HG03575 (cell line): ENCODE data around the gene GBF1.
A peak's percentile ranks its signal among the peaks of the same experiment; 100 is the strongest.

Experiments used
- ATAC-seq: cut with Tn5 transposase; IDR thresholded peaks from one replicate; pipeline ENCODE4 v1.9.1; 2021; ENCODE audit not compliant: unreplicated experiment, insufficient number of reproducible peaks, low FRiP score; ENCODE audit errors: extremely low read depth

GBF1 gene

DNA sequence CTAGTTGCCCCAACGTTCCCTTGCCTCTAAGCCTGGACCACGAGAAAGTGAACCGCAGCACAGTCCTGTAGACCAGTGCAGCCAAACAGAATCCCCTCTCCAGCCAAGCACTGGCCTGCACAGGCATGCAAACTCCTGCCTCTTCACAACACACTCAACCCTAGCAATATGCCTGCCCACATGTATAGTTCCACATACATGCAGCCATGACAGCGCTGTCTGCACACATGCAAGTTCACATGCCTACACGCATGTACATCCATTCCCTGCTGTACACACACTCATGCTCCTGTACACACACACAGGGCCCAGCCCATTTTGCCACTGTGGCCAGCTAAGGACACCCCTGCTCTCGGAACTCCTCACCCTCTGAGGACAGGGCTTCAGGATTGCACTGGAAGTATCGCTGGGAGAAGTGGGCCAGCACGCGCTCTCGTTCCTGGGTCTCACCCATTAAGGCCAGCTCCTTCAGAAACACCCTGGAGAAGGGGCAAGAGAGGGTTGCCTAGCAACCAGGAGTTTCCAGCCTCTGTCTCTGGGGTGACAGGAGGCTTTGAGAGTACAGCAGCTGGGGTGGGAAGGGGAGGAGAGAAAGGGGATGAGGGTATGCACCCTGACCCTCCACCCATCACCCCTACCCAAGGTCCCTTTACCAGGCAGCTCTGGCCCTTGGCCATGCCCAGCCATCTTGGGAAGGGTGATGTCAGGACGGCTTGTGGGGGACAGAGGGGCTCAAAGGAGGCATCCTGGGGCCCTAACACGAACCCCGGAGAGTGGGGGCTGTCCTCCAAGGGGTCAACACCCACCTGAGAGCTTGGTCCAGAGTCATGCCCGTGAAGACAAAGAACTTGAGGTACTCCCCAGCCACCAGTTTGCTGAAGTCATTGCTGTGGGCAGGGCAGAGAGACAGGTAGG is 166.3 kb downstream of the GBF1 start:
- ATAC-seq: no peak

DNA sequence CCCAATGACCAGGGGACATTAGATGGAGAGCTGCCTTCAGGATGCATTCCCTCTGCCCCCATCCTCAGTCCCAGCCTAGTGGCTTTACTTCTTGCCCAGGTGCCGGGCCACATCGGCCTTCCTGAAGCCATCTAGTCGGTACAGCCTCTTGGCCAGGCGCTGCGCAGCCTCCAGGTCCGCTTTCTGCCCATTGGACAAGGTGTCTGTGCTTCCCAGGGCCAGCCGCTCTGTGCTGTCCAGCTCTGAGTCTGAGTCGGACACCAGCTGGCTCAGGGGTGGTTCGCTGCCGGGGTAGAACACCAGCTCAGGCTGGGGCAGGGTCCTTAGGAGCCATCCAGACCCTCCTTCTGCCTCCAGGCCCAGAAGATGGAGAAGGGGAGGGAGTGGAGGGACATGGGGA is 167.0 kb downstream of the GBF1 start:
- ATAC-seq: no peak

DNA sequence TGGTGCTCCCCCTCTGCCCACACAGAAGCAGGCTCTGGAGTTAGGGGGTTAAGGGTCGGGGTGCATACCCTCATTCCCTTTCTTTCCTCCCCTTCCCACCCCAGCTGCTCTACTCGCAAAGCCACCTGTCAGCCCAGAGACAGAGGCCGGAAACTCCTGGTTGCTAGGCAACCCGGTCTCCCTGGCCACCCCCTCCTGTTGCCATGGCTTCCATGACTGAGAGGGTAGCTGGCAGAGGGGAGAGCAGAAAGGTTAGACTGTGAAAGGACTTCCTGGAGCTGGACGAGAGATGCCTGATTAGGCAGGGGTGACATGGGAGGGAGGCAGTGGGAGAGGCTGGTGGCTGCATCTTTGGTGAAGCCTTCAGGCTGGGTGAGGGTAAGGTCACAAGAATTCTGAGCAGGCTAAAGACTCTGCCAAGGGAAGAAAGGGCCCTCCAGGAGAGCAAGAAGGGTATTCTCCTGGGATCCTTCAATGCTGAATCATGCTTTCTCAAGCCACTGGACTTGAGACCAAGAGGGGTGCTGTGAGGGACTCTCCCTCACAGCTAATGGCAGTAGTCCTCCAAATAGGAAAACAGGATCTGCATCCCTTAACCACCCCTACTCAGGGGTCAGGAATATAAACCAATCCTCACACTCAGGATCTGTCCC is 167.8 kb downstream of the GBF1 start:
- no peak for ATAC-seq

DNA sequence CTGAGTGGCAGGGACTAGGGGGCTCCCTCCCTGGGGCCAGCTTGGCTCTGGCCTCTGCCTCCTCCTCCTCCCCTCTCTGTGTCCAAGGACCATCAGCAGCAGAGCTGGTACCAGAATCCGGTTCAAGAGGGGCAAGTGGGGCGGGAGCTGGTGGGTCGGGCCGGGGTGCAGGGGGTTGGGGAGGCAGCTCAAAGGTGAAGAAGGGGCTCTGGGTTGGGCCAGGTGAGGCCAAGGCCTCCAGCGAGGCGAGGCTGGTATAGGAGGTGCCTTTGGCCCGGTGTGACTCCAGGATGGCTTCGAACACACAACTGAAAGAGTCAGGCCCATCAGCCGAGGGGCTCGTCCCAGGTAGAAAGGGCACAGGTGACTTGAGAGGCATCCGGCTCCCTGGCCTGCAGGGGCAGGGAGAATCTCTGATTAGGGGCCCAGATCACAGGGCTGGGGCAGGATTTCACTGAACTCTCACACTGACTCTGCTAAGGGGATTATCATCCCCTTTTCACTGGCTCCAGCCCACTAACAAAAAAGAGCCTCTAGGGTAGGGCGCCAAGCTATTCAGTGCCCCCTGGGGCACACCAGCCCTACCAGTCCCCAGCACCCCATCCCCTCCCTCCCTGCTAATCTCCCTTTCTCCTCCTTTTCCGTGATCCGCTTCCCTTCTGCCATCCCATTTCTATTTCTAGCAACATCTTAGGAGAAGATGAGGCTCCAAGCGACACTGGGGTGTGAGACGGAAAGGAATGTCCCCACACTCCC is 168.7 kb downstream of the GBF1 start:
- no peak for ATAC-seq

DNA sequence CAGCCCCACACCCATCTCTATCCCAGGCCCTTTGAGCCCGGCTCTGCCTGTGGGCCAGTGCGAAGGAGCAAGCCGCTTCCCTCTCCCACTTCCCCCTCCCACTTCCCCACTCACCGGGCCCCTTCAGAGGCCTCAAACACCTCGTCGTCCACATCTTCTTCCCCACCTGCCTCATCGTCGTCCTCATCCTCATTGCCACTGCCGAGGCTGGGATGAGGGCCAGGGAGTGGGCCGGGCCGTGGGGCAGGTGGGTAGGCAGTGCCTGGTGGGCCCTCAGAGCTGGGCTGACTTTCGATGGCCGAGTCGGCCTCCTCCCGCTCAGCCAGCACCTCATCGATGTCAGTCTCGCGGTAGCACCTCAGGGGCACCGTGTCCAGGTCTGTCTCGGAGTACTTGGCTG is 169.4 kb downstream of the GBF1 start:
- no peak for ATAC-seq

DNA sequence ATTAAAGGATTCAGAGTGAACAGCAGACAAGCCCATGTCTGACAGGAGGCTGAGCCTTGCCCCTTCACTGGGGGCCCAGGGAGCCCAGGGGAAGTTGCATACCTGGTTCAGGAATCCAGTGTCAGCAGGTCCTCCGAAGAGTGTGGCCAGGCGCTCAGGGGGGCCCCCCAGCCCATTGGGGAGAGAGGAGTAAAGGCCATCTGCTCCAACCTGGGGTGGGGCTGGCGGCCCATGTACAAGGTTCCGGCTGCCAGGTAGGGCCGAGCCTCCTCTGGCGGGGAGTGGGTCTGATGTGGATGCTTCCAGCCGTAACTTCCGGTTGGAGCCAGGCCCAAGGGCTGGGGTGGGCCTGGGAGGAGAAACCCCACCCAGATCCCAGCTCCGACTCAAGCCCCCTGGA is 171.0 kb downstream of the GBF1 start:
- no peak for ATAC-seq

DNA sequence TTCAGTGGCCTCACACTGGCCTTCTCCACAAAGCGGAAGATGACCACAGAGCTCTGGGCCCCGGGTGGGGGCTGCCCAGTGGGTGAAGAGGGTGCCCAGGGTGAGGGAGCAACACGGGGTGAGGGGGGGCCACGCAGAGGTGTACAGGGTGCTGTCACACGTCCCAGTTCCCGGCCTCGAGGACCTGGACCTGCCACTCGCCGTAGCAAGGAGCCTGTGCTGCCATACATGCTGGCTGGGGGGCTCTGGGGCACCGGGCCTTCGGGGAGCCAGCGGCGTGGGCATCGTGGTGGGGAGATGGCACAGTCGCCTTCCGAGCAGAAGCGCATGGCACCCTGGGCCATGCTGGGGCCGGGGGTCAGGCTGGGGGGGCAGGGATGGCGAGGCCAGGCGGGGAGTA is 171.4 kb downstream of the GBF1 start:
- ATAC-seq: no peak

DNA sequence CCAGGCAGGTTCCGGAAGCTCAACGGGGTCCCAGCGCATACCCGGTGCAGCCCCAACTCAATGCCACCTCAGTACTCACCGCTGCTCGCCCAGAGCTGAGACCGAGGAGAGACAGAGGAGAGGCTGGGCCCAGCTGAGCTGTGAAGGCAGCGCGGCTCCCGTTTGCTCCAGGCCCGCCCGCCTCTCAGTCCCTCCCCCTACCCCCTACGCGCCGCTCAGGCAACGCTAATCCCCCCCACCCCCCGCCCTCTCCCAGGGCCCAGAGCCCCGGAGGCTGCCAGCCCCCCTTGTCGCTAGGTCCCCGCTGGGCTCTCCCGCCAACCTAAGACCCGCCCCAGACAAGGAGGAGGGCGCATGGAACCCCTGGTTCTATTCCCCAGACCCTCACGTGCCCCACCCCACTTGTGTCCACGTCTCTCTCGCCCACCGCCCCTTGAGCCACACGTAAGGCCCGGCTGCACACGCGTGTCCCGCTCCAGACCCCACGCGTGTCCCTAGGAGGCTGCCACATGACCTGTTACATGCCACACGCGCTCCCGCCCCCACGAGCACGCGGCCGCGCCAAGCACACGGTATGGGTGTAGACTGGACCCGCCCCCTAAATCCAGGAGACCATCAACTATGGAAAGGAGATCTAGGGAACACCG is 173.4 kb downstream of the GBF1 start, which contains the start of gene PSD:
TSS of gene PSD (minus strand) at position 164 of the 647 bp plus-strand sequence. CDS start 1,747 bp downstream, outside the sequence.
- no peak for ATAC-seq

DNA sequence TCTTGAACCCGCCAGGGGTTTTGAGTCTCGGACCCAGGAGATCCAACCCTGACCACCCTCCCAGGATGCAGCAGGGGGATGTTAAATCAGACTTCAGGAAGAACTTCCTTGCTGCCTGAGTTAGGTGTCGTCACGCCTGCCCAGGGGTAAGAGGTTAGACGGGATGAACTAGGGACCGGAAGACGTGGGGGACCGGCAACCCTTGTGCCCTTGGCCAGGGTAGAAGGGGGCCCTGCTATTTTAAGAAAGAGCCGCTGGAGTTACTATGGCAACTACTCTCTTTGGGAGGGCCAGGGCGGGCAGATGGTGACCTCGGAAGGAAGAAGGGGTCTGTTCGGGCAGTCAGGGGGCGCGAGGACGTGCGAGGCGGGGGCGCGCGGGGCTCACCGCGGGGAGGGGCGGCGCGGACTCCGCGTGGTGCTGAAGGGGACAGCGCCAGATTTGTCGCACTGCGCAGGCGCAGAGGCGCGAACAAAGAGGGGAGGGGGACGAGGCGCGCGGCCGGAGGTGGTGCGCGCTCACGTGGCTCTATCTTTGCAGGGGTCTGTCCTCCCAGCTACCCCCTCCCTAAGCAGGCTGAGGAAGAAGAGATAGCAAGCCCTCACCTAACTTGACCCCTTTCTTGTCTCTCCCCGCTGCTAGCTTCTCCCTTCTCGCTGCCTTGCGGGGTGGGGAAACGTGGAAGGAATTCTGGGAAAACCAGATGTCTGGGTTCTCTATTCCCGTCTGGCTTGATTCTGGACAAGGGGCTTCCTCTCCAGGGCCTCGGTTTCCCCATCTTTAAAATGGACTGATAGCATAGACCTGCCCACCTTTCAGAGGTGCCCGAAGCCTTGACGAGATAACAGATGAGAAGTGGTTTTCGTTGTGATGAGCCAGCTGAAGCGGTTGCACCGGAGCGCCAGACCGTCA is 174.2 kb downstream of the GBF1 start:
- ATAC-seq: no peak

DNA sequence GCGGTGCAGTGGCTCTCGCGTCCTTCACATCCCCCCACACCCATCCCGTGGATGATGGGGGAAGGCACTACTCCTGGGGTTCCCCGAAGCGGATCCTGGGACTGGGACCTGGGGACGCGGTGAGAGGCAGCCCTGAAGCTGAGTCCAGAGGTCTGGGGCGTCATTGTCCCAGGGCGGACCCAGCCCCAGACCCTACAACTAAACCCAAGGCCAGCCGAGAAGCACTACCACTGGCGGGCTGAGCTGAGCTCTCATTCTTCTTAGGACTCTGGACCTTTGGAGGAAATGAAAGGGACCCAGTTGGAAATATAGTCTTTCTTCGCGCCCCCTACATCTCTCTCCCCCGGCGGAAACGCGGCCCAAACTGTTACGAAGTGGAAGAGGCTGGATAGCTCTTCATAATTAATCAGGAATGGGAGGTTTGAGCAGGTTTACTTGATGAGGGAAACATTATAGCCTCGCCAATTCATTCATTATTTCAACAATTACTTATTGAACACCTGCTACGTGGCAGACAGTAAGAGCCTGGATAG is 174.9 kb downstream of the GBF1 start:
- ATAC-seq: no peak

DNA sequence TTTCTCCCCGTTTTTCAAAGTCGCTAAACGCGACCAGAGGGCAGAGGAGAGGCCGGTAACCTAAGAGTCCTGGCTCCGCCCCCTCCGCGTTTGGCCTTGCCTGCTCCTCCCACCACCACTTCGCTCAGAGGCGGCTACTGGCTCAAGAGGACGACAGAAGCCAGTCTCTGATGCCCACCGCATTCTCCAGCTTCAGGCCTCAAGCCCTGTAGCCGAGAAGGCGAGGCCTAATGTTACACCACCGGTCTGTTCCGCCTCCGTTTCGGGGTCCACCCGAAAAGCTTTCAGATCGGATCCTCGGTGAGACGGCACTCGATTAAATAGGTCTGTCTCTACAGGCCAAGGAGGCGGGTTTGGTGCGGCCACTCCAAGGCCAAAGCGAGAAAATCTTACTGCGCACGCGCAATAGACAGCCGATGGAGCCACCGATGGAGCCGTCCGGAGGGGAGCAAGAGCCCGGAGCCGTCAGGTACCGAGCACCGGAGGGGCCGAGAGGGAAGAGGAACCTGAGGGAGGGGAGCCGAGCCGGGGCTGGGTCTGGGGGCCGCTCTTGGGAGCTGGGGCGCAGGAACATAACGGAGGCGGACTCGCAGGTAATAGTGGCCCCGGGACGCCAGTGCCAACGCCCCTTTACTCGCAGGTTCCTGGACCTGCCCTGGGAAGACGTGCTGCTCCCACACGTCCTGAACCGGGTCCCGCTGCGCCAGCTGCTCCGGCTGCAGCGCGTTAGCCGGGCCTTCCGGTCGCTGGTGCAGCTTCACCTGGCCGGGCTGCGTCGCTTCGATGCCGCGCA is 175.6 kb downstream of the GBF1 start, which contains the start of gene FBXL15:
TSS of gene FBXL15 (plus strand) at position 123 of the 793 bp plus-strand sequence. CDS start at position 417, 294 bp downstream.
- ATAC-seq: peak; percentile 37

DNA sequence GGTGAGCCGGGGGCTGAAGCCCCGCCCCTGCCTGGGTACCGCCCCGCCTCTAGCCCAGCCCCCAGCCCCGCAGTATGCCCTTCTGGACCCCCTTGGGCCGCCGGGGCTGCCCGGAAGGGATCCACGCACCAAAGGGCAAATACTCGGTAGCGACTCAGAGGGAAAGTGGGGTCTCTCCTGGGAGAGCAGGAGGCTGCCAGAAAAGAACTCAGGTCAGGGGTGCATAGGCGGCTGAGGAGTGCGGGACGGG is 176.1 kb downstream of the GBF1 start:
- no peak for ATAC-seq

DNA sequence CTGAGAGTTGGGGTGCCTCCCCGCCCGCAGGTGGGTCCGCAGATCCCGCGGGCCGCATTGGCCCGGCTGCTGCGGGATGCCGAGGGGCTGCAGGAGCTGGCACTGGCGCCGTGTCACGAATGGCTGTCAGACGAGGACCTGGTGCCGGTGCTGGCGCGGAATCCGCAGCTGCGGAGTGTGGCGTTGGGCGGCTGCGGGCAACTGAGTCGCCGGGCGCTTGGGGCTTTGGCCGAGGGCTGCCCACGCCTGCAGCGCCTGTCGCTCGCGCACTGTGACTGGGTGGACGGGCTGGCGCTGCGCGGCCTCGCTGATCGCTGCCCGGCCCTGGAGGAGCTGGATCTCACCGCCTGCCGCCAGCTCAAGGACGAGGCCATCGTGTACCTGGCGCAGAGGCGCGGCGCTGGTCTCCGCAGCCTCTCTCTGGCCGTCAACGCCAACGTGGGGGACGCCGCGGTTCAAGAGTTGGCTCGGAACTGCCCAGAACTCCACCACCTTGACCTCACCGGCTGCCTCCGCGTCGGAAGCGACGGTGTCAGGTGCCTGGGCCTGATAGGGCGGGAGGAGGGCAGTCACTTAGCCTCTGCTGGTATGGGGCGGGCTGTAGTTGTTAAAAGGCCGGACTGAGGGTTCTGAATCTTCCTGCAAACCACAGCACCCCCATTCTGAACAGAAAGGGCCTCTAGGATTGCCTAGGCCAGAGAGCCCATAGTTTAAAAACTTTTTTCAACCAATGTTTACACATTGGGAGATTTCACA is 176.6 kb downstream of the GBF1 start:
- no peak for ATAC-seq

DNA sequence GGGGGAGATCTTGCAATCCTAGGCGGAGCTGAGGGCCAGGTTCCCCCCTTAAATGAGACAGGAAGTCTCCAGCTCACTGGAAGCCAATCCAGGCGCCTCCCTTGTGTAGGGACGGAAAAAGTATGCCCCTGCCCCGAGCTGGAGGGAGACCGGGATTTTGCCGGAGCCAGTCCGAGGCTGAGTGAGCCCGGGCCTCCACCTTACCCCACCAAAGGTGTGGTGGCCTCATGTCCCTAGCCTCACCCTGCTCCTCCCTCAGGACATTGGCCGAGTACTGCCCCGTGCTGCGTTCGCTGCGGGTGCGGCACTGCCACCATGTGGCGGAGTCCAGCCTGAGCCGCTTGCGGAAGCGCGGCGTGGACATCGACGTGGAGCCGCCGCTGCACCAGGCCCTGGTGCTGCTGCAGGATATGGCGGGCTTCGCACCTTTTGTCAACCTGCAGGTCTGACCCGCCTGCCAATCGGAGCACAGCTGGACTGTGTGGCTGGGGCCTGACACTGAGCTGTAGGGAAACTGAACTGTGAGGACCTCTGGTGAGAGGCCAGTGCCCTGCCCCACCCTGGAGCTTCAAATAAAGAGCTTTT is 177.3 kb downstream of the GBF1 start:
- no peak for ATAC-seq

DNA sequence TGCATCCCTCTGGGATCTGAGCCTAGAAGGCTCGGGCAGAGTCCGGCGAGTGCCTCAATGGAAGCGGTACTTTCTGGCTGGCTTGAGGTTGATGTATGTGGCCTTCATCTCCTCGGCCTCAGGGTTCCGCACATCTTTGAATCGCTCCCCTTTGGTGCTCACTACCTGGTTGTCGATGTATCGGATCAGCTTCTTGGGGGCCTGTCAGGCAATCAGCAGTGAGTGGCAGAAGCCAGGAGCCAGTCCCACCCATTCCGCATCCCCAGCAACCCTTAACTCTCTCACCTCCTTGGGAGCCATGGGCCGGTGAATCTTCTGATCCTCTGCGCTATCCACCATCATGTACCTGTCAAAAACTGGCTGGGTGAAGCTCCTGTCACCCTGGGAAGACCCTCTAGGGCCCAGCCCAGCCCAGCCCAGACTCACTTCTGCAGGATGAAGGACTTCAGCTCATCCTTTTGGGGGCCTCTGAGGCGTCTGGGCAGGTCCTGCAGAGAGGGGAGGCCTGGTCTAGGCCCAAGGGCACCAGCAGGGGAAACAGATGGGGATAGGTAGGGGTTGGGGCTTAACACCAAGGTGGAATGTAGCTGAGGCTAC is 178.1 kb downstream of the GBF1 start:
- no peak for ATAC-seq

DNA sequence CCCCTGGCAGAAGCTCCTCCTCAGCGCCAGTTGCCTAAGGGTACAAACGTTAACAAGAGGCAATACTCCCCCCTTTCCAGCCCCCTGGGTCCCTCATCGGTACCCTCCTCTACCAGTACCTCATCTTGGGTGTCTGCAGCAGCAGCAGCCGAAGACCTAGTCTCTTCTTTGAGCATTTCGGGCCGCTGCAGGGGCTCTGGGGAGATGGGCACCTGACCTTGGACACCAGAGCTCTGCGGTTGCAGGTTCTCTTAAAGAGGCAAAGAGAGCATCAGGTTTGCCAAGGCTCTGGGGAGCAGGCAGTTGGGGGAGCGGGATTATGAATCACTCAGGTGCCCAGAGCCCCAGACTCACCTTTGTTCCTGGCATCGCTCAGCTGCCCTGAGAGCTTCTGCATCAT is 178.8 kb downstream of the GBF1 start:
- no peak for ATAC-seq
